ENCODE results near the gene EHF.

DNA sequence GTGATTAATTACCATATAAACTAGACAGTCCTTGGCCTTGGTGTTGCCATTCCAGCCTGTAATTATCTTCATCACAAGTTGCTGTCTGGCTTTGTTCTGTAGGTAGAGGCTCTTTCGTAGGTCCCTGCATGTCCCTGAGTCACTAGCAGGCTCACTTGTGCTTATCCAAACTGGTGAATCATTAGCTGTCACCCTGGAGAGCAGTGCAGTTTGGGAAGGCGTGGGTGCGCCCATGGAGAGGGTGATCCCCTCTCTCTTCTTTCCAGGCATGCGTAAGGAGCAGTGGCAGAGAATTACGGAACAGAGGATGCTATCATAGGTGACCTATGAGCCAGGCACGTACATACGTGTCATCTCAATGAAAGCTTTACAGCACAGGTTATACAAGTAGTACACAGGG lies 11.0 kb upstream of the EHF start:
- TF ChIP-seq, protein P1, sequence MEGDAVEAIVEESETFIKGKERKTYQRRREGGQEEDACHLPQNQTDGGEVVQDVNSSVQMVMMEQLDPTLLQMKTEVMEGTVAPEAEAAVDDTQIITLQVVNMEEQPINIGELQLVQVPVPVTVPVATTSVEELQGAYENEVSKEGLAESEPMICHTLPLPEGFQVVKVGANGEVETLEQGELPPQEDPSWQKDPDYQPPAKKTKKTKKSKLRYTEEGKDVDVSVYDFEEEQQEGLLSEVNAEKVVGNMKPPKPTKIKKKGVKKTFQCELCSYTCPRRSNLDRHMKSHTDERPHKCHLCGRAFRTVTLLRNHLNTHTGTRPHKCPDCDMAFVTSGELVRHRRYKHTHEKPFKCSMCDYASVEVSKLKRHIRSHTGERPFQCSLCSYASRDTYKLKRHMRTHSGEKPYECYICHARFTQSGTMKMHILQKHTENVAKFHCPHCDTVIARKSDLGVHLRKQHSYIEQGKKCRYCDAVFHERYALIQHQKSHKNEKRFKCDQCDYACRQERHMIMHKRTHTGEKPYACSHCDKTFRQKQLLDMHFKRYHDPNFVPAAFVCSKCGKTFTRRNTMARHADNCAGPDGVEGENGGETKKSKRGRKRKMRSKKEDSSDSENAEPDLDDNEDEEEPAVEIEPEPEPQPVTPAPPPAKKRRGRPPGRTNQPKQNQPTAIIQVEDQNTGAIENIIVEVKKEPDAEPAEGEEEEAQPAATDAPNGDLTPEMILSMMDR (IDR thresholded peaks at IDR 0.05 in 8 of 11, conservative IDR thresholded peaks at IDR 0.05 in 3 of 11): no peak
- no peak for TF ChIP-seq POLR2AphosphoS5 (IDR thresholded peaks at IDR 0.05)

Measured in spleen (tissue), 7 donors.